ENCODE data around the gene OAF. TPM values are rescaled to one million over a fixed set of nuclear protein-coding genes. Genes with fewer than 3 reads are reported as not detected.

The OAF gene
- 25.7 and 26.0 TPM in 2 replicates for total RNA-seq

GRCh38 chr11:120210626-120211521 lies at the start of gene OAF:
Gene OAF (plus strand): TSS chr11:120211032. CDS start chr11:120211280, 248 bp downstream.

DNA sequence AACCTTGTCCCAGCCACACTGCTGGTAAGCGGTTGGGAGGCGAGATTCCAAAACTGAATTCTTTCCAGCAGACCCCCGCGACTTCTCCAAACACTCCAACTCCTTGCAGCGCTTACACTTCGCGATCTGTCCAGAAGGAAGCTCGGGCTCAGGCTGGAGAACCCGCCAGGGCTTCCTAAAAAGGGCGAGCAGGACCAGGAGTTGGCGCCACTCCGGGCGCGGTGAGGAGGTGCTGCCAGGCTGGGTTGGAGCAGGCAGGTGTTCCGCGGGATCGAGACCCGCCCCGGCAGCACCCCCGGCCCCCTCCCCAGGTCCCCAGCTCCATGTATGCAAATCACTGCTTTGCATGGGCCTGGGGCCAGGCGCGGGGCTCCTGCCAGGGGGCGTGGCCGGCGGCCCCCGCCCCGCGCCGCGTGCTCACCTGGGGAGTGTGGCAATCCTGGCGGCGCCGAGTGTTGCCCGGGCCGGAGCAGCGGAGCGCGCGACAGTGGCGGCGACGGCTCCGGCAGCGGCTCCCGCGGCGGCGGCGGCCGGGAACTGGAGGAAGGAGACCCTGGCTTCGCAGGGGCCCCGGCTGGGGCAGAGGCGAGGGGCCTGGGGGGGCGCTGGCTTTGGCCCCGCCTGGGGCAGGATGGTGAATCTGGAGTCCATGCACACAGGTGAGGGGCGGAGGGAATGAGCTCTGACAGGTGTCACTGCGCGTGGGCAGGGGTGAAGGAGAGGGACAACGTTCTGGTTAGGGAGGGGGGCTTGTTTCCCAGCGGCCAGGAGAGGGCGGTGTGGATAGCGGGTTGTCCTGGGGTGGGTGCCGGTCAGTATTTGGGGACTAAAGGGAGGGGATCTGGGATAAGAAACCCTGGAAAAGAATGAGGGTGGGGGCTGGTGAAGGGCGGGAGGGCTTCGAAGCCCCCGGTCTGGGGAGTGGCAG lies 29.1 kb downstream of the OAF start, which contains the start of gene POU2F3:
Gene POU2F3, plus strand, starts transcription at position 428 of the 928 bp plus-strand sequence. Its CDS starts 204 bp downstream, at position 632.

Other genes with a start within 250 kb of the OAF start
- gene TRIM29, start 72.9 kb upstream of the OAF start, total RNA-seq, result 314 and 489 TPM in 2 replicates
- gene POU2F3, start 29.1 kb downstream of the OAF start, total RNA-seq, result 0.49 and 0.51 TPM in 2 replicates
- gene TLCD5, start 114.3 kb downstream of the OAF start, total RNA-seq, result 1.3 and 2.0 TPM in 2 replicates
- gene ARHGEF12, start 125.4 kb downstream of the OAF start, total RNA-seq, result 32.6 and 45.4 TPM in 2 replicates